Esophagus squamous epithelium (tissue), 5 donors: ENCODE measurements around the gene MTMR3. TPM values are rescaled to one million over a fixed set of nuclear protein-coding genes. Genes with fewer than 3 reads are reported as not detected.

Source experiments
- DNase-seq: peaks from one replicate; lab custom pipeline; 2025; lab: John Stamatoyannopoulos, UW
- H3K27ac ChIP-seq, 4 donors: fragments of 200-600 bp; sonication (generic); one replicate each; pipeline ENCODE4 v1.5.1; 2016 to 2019; ENCODE audit warnings: mild to moderate bottlenecking in 1 of 4
- H3K27me3 ChIP-seq, 4 donors: fragments of 200-600 bp; sonication (generic); 1 replicate in 3 of 4; 2 replicates in 1 of 4; pipeline versions ENCODE4 v1.5.1 to v1.6.0; 2017 to 2021; ENCODE audit warnings: antibody characterized with exemption in 1 of 4
- H3K36me3 ChIP-seq, 3 donors: fragments of 200-600 bp; sonication (generic); one replicate each; pipeline ENCODE4 v1.5.1; 2016 to 2019
- H3K4me1 ChIP-seq, 3 donors: fragments of 200-600 bp; sonication (generic); one replicate each; pipeline ENCODE4 v1.5.1; 2017 to 2019
- H3K4me3 ChIP-seq, 4 donors: fragments of 200-600 bp; sonication (generic); 1 replicate in 3 of 4; 2 replicates in 1 of 4; pipeline ENCODE4 v1.5.1; 2016 to 2019; ENCODE audit warnings: mild to moderate bottlenecking in 2 of 4, moderate library complexity in 1 of 4
- H3K9me3 ChIP-seq, 3 donors: fragments of 200-600 bp; sonication (generic); one replicate each; pipeline ENCODE4 v1.5.1; 2016 to 2019
- CTCF ChIP-seq, 6 experiments: fragments of 450-650 bp in 4 of 6; fragments of 200-600 bp in 2 of 6; sonication (generic) in 2 of 6; IDR thresholded peaks; one replicate each; pipeline ENCODE4 v1.5.1; 2016 to 2019; ENCODE audit warnings: antibody characterized with exemption in 6 of 6, mild to moderate bottlenecking in 4 of 6, moderate library complexity in 4 of 6
- POLR2A ChIP-seq, 4 donors: fragments of 450-650 bp; IDR thresholded peaks; one replicate each; pipeline ENCODE4 v1.6.1; 2017; ENCODE audit warnings: antibody characterized with exemption in 4 of 4, mild to moderate bottlenecking in 4 of 4, moderate library complexity in 3 of 4
- WGBS, 2 donors: methylation state at CpG; one replicate each; pipeline ENCODE4 v1.1.5; 2018; 5-methylcytosine and 5-hydroxymethylcytosine counted together
- intact Hi-C: fragments of 100-400 bp; cut with DNase I; formaldehyde crosslinking; loops from one replicate; pipeline ENCODE4 v1.15.0; 2022
- total RNA-seq, 4 donors: library from RNA; depleted of rRNA; stranded (reverse); fragments of >200 nt; gene quantifications; one replicate each; pipeline ENCODE4 v1.1.0, GENCODE V29; 2016
- donor health status: DM: yes; HTN: yes; CAD: no.

Gene MTMR3
- total RNA-seq, 4 donors from 2014 or later: 34.9 to 63.1 (median 38.4) TPM

- no peak for TF ChIP-seq CTCF (IDR thresholded peaks at IDR 0.05)
- WGBS, 2 donors: 52 to 60% methylated on average over 2 of the region's 2 CpGs
- H3K4me3 ChIP-seq: no peak overlapping the region
- no peaks in the 10 kb centered on the region for H3K36me3 ChIP-seq
- DNase-seq: no peak
- intact Hi-C loops: no loop called here
- no peaks in the 10 kb centered on the region for H3K9me3 ChIP-seq
- H3K27me3 ChIP-seq: no peaks in the 10 kb centered on the region
- H3K27ac ChIP-seq: no peak overlapping the region
- H3K4me1 ChIP-seq: peaks cover 3 to 50% (median 13%) of the 10 kb centered on the region in 3 donors
These were observed 158.9 kb downstream of the MTMR3 start for GRCh38 chr22:30041881-30042280.

GRCh38 chr22:30043161-30043560, 160.2 kb downstream of the MTMR3 start:
- H3K27me3 ChIP-seq: no peaks in the 10 kb centered on the region
- H3K4me3 ChIP-seq: no peak overlapping the region
- 54 to 72% methylated on average over 4 of the region's 4 CpGs for WGBS, 2 donors
- no peak overlapping the region for H3K27ac ChIP-seq
- no peaks in the 10 kb centered on the region for H3K36me3 ChIP-seq
- no peaks in the 10 kb centered on the region for H3K9me3 ChIP-seq
- DNase-seq: no peak
- peaks cover 3 to 37% (median 13%) of the 10 kb centered on the region in 3 donors for H3K4me1 ChIP-seq
- intact Hi-C loops: no loop called here
- TF ChIP-seq POLR2A (IDR thresholded peaks at IDR 0.05) (no peak), CTCF (IDR thresholded peaks at IDR 0.05) (no peak)

DNA sequence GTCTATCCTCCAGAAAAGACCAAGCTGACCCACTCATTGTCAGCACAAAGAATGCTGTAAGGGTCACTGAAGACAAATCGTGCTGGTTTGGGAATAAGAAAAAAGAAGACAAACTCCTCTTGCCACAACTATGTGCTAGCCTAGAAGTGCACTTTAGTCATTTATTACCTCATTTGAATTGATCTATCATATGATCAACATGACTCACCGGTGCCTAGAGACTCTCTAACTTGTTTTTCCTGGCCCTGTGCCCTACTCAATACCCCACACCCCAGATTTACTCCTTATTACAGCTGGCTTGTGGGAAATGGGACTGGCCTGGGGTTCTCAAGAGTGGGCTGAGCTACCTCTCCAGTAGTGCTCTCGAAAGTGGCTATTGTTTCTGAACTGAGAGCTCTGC, 161.4 kb downstream of the MTMR3 start:
- Histone ChIP-seq H3K4me3 (no peak overlapping the region), H3K27me3 (no peaks in the 10 kb centered on the region), H3K27ac (peak overlapping the region in 2 of 4 donors; percentile 5 to 33), H3K4me1 (peaks cover 3 to 25% (median 13%) of the 10 kb centered on the region in 3 donors), H3K36me3 (no peaks in the 10 kb centered on the region), H3K9me3 (no peaks in the 10 kb centered on the region)
- 31 to 32% methylated on average over 2 to 3 of the region's 3 CpGs for WGBS, 2 donors
- no peak for DNase-seq
- TF ChIP-seq POLR2A (IDR thresholded peaks at IDR 0.05): no peak
- TF ChIP-seq CTCF (IDR thresholded peaks at IDR 0.05): no peak
- intact Hi-C loops: no loop called here

- intact Hi-C loops: no loop called here
- no peak overlapping the region for H3K4me3 ChIP-seq
- no peaks in the 10 kb centered on the region for H3K9me3 ChIP-seq
- no peaks in the 10 kb centered on the region for H3K27me3 ChIP-seq
- peaks cover 3 to 23% (median 13%) of the 10 kb centered on the region in 3 donors for H3K4me1 ChIP-seq
- TF ChIP-seq CTCF (IDR thresholded peaks at IDR 0.05) (no peak), POLR2A (IDR thresholded peaks at IDR 0.05) (no peak)
- H3K27ac ChIP-seq: peak overlapping the region in 3 of 4 donors; percentile 5 to 33 (median 28)
- H3K36me3 ChIP-seq: no peaks in the 10 kb centered on the region
- DNase-seq: no peak
- 62 to 66% methylated on average over 4 of the region's 4 CpGs for WGBS, 2 donors
These were observed 162.0 kb downstream of the MTMR3 start for GRCh38 chr22:30044881-30045493.

DNA sequence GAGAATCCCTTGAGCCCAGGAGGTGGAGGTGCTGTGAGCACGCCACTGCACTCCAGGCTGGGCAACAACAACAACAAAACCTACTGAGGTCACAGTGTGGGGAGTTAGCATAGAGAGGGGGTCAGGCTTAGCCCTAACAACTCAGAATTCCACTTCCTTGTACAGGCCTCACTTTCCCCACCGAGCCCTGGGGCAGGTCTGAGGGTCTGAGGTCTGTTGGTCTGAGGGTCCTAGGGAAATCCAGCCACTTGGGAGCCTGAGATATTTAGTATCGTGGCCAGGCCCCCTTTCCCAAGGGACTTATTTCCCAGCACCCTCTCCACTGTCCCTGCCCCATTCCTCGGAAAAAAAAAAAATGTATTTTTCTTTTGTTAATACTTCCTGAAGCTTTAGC, 162.5 kb downstream of the MTMR3 start:
- no peaks in the 10 kb centered on the region for H3K36me3 ChIP-seq
- H3K4me3 ChIP-seq: no peak overlapping the region
- DNase-seq: no peak
- H3K27me3 ChIP-seq: no peaks in the 10 kb centered on the region
- H3K4me1 ChIP-seq: peaks cover 3 to 23% (median 13%) of the 10 kb centered on the region in 3 donors
- TF ChIP-seq CTCF (IDR thresholded peaks at IDR 0.05) (no peak), POLR2A (IDR thresholded peaks at IDR 0.05) (no peak)
- intact Hi-C loops: no loop called here
- H3K9me3 ChIP-seq: no peaks in the 10 kb centered on the region
- 67 to 80% methylated on average over 2 to 4 of the region's 4 CpGs for WGBS, 2 donors
- peak overlapping the region in 1 of 4 donors; percentile 28 for H3K27ac ChIP-seq
